NT2/D1 (cell line): Measurements from ENCODE around the gene FBXL19.

Experiments used
- SUZ12 ChIP-seq: IDR thresholded peaks from 2 replicates; pipeline ENCODE4 v1.6.1; 2011; ENCODE audit not compliant: insufficient read length, insufficient read depth; ENCODE audit errors: extremely low read depth
- YY1 ChIP-seq: IDR thresholded peaks from 2 replicates; pipeline ENCODE4 v1.6.1; 2011; ENCODE audit not compliant: insufficient read length, insufficient read depth

GRCh38 chr16:30903596-30903995 lies 19.8 kb upstream of the FBXL19 start:
- TF ChIP-seq YY1, result no peak
- no peak for TF ChIP-seq SUZ12
